Liver (tissue), 9 donors: ENCODE data around the gene GPR39. TPM values are rescaled to one million over a fixed set of nuclear protein-coding genes. Genes with fewer than 3 reads are reported as not detected.

Experiments used
- DNase-seq: peaks from one replicate; pipeline ENCODE4 v3.0.0-alpha.2; 2017; ENCODE audit warnings: low spot score
- H3K27ac ChIP-seq, 2 donors: one replicate each; pipeline ENCODE4 v1.7.0; 2013; ENCODE audit warnings: inconsistent platforms in 2 of 2, low read length in 2 of 2, control low read depth in 1 of 2, low read depth in 1 of 2, mild to moderate bottlenecking in 1 of 2
- H3K27me3 ChIP-seq, 4 donors: one replicate each; pipeline versions ENCODE4 v1.6.1 to v1.7.0; 2013; ENCODE audit warnings: low read length in 3 of 4, inconsistent platforms in 1 of 4, mild to moderate bottlenecking in 1 of 4, moderate library complexity in 1 of 4; ENCODE audit not compliant: control insufficient read depth in 4 of 4, insufficient read depth in 4 of 4
- H3K36me3 ChIP-seq, 4 donors: one replicate each; pipeline versions ENCODE4 v1.6.1 to v1.7.0; 2013; ENCODE audit warnings: low read length in 3 of 4, mild to moderate bottlenecking in 3 of 4, low read depth in 1 of 4, moderate library complexity in 1 of 4; ENCODE audit not compliant: control insufficient read depth in 4 of 4, insufficient read depth in 3 of 4
- H3K4me1 ChIP-seq, 4 donors: one replicate each; pipeline versions ENCODE4 v1.6.1 to v1.7.0; 2013; ENCODE audit warnings: low read length in 3 of 4, mild to moderate bottlenecking in 3 of 4, moderate library complexity in 1 of 4; ENCODE audit not compliant: control insufficient read depth in 4 of 4, insufficient read depth in 4 of 4
- H3K4me3 ChIP-seq, 3 donors: one replicate each; pipeline versions ENCODE4 v1.6.1 to v1.7.0; 2013; ENCODE audit warnings: low read length in 3 of 3, control low read depth in 1 of 3, low read depth in 1 of 3, mild to moderate bottlenecking in 1 of 3
- H3K9ac ChIP-seq, 2 donors: one replicate each; pipeline ENCODE4 v1.7.0; 2013; ENCODE audit warnings: low read length in 2 of 2, mild to moderate bottlenecking in 2 of 2, moderate library complexity in 2 of 2, control low read depth in 1 of 2, low read depth in 1 of 2
- H3K9me3 ChIP-seq, 4 donors: one replicate each; pipeline versions ENCODE4 v1.6.1 to v1.7.0; 2013; ENCODE audit warnings: low read length in 3 of 4; ENCODE audit not compliant: control insufficient read depth in 4 of 4
- ATF3 ChIP-seq: IDR thresholded peaks from 2 replicates; pipeline ENCODE4 v1.6.1; 2016; ENCODE audit warnings: antibody characterized with exemption
- EGR1 ChIP-seq, 2 donors: IDR thresholded peaks; 2 replicates each; pipeline ENCODE4 v1.6.1; 2016 to 2018; ENCODE audit warnings: antibody characterized with exemption in 2 of 2, low read depth in 2 of 2
- FOXA2 ChIP-seq: IDR thresholded peaks from 2 replicates; pipeline ENCODE4 v1.6.1; 2016; ENCODE audit warnings: antibody characterized with exemption
- GABPA ChIP-seq, 2 donors: IDR thresholded peaks in 1 of 2; conservative IDR thresholded peaks in 1 of 2; 2 replicates each; pipeline ENCODE4 v1.6.1; 2016; ENCODE audit warnings: antibody characterized with exemption in 2 of 2, mild to moderate bottlenecking in 1 of 2, moderate library complexity in 1 of 2
- HNF4G ChIP-seq: IDR thresholded peaks from 2 replicates; pipeline ENCODE4 v1.6.1; 2016; ENCODE audit warnings: antibody characterized with exemption
- JUND ChIP-seq, 2 donors: IDR thresholded peaks; 2 replicates each; pipeline ENCODE4 v1.6.1; 2016; ENCODE audit warnings: antibody characterized with exemption in 2 of 2
- NR2F2 ChIP-seq: IDR thresholded peaks from 2 replicates; pipeline ENCODE4 v1.6.1; 2016; ENCODE audit warnings: antibody characterized with exemption
- RAD21 ChIP-seq, 2 donors: IDR thresholded peaks; 2 replicates each; pipeline ENCODE4 v1.6.1; 2016; ENCODE audit warnings: antibody characterized with exemption in 2 of 2, mild to moderate bottlenecking in 2 of 2
- REST ChIP-seq: IDR thresholded peaks from 2 replicates; pipeline ENCODE4 v1.6.1; 2016; ENCODE audit warnings: antibody characterized with exemption, mild to moderate bottlenecking
- RXRA ChIP-seq, 2 donors: IDR thresholded peaks; 2 replicates each; pipeline ENCODE4 v1.6.1; 2017 to 2018; ENCODE audit warnings: antibody characterized with exemption in 2 of 2, mild to moderate bottlenecking in 1 of 2
- SP1 ChIP-seq: IDR thresholded peaks from 2 replicates; pipeline ENCODE4 v1.6.1; 2018; ENCODE audit warnings: antibody characterized with exemption, mild to moderate bottlenecking
- TAF1 ChIP-seq: conservative IDR thresholded peaks from 2 replicates; pipeline ENCODE4 v1.6.1; 2016; ENCODE audit warnings: antibody characterized with exemption, mild to moderate bottlenecking
- YY1 ChIP-seq: IDR thresholded peaks from 2 replicates; pipeline ENCODE4 v1.6.1; 2016; ENCODE audit warnings: antibody characterized with exemption, mild to moderate bottlenecking
- WGBS: extraction: QIAGEN DNeasy Blood & Tissue Kit; methylation state at CpG from one replicate; pipeline ENCODE4 v1.1.7; 2013; 5-methylcytosine and 5-hydroxymethylcytosine counted together
- polyA plus RNA-seq, 2 donors: library from polyadenylated mRNA; stranded (reverse) in 1 of 2; unstranded in 1 of 2; fragments of 200-250 nt in 1 of 2; fragments of >200 nt in 1 of 2; fragmentation: Nextera tagmentation in 1 of 2; extraction: Ambion mirVana in 1 of 2; gene quantifications; one replicate each; pipeline versions ENCODE4 v1.2.1 to v1.2.3, GENCODE V29; 2013 to 2015
- total RNA-seq, 2 donors: library from RNA; depleted of rRNA; stranded (reverse); fragments of >200 nt; gene quantifications; one replicate each; pipeline ENCODE4 v1.2.3, GENCODE V29; 2014
- TF ChIP-seq, protein P1 (sequence below): fragments of 150-350 bp; IDR thresholded peaks from 2 replicates; pipeline ENCODE4 v1.5.1; 2017; ENCODE audit warnings: improper control_type of control experiment, low read depth, low read length; ENCODE audit not compliant: missing input control
- TF ChIP-seq, protein P2 (sequence below): IDR thresholded peaks from 2 replicates; pipeline ENCODE4 v1.6.1; 2016; ENCODE audit warnings: antibody characterized with exemption
- donor health status: healthy.
- donor health status: healthy.
- donor health status: healthy.
- donor health status: healthy.
- donor health status: healthy.

Gene GPR39
- total and polyA plus RNA-seq, 4 donors = 2.2 to 13.0 (median 2.8) TPM

GRCh38 chr2:132638313-132639040 is 221.9 kb downstream of the GPR39 start:
- Histone ChIP-seq H3K9ac (no peak overlapping the region), H3K36me3 (no peaks in the 10 kb centered on the region), H3K9me3 (no peaks in the 10 kb centered on the region), H3K4me3 (no peak overlapping the region), H3K27ac (no peak overlapping the region), H3K27me3 (no peaks in the 10 kb centered on the region), H3K4me1 (peaks cover 2 to 30% (median 16%) of the 10 kb centered on the region in 4 donors)
- TF ChIP-seq ATF3 (no peak), GABPA (IDR thresholded peaks at IDR 0.05 in 1 of 2, conservative IDR thresholded peaks at IDR 0.05 in 1 of 2) (no peak), RAD21 (IDR thresholded peaks at IDR 0.05) (no peak), TAF1 (no peak), REST (no peak), YY1 (no peak), SP1 (no peak), JUND (IDR thresholded peaks at IDR 0.05) (no peak), FOXA2 (no peak)
- TF ChIP-seq, protein P1, sequence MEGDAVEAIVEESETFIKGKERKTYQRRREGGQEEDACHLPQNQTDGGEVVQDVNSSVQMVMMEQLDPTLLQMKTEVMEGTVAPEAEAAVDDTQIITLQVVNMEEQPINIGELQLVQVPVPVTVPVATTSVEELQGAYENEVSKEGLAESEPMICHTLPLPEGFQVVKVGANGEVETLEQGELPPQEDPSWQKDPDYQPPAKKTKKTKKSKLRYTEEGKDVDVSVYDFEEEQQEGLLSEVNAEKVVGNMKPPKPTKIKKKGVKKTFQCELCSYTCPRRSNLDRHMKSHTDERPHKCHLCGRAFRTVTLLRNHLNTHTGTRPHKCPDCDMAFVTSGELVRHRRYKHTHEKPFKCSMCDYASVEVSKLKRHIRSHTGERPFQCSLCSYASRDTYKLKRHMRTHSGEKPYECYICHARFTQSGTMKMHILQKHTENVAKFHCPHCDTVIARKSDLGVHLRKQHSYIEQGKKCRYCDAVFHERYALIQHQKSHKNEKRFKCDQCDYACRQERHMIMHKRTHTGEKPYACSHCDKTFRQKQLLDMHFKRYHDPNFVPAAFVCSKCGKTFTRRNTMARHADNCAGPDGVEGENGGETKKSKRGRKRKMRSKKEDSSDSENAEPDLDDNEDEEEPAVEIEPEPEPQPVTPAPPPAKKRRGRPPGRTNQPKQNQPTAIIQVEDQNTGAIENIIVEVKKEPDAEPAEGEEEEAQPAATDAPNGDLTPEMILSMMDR = no peak
- no peak for DNase-seq
- 88% methylated on average over 5 of the region's 5 CpGs for WGBS

- Histone ChIP-seq H3K9me3 (no peaks in the 10 kb centered on the region), H3K36me3 (no peaks in the 10 kb centered on the region), H3K4me3 (no peak overlapping the region), H3K27me3 (no peaks in the 10 kb centered on the region), H3K9ac (no peak overlapping the region), H3K4me1 (peaks cover 2 to 30% (median 16%) of the 10 kb centered on the region in 4 donors), H3K27ac (no peak overlapping the region)
- DNase-seq = no peak
- no peak for TF ChIP-seq EGR1 (IDR thresholded peaks at IDR 0.05; ENCODE audit: low read depth in 2 of 2)
- TF ChIP-seq TAF1 = no peak
- TF ChIP-seq, protein P2, sequence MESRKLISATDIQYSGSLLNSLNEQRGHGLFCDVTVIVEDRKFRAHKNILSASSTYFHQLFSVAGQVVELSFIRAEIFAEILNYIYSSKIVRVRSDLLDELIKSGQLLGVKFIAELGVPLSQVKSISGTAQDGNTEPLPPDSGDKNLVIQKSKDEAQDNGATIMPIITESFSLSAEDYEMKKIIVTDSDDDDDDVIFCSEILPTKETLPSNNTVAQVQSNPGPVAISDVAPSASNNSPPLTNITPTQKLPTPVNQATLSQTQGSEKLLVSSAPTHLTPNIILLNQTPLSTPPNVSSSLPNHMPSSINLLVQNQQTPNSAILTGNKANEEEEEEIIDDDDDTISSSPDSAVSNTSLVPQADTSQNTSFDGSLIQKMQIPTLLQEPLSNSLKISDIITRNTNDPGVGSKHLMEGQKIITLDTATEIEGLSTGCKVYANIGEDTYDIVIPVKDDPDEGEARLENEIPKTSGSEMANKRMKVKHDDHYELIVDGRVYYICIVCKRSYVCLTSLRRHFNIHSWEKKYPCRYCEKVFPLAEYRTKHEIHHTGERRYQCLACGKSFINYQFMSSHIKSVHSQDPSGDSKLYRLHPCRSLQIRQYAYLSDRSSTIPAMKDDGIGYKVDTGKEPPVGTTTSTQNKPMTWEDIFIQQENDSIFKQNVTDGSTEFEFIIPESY = no peak
- TF ChIP-seq RAD21 (IDR thresholded peaks at IDR 0.05) = no peak
- no peak for TF ChIP-seq RXRA (IDR thresholded peaks at IDR 0.05)
- no peak for TF ChIP-seq HNF4G
- no peak for TF ChIP-seq NR2F2
- TF ChIP-seq REST = no peak
- TF ChIP-seq GABPA (IDR thresholded peaks at IDR 0.05 in 1 of 2, conservative IDR thresholded peaks at IDR 0.05 in 1 of 2) = no peak
- TF ChIP-seq, protein P1 = no peak
- TF ChIP-seq SP1 = no peak
Measured at GRCh38 chr2:132640116-132640515, 223.5 kb downstream of the GPR39 start.
